CD8-positive, alpha-beta memory T cell (primary cell): ENCODE results near the gene TAF6. TPM values are rescaled to one million over a fixed set of nuclear protein-coding genes. Genes with fewer than 3 reads are reported as not detected.
A peak's percentile ranks its signal among the peaks of the same experiment; 100 is the strongest.

Source experiments
- CTCF ChIA-PET: fragments of 350-600 bp; sonication (Branson Sonifier 250); formaldehyde crosslinking; loops from one replicate; lab custom pipeline; 2021; ENCODE audit warnings: antibody characterized with exemption; lab: Charles Lee
- POLR2A ChIA-PET: fragments of 350-600 bp; sonication (Branson Sonifier 250); formaldehyde crosslinking; loops from one replicate; lab custom pipeline; 2021; ENCODE audit warnings: antibody characterized with exemption; lab: Charles Lee
- DNase-seq, 5 donors: peaks; one replicate each; pipeline versions ENCODE4 v3.0.0 to v3.0.0-alpha.2; 2020 to 2022; ENCODE audit warnings: mixed read lengths in 1 of 5
- H3K27ac ChIP-seq: one replicate; pipeline ENCODE4 v1.7.0; 2013; ENCODE audit warnings: low read depth, mild to moderate bottlenecking, low read length, moderate library complexity
- H3K27me3 ChIP-seq: 2 replicates; pipeline ENCODE4 v1.7.0; 2013; ENCODE audit warnings: low read length, mild to moderate bottlenecking; ENCODE audit not compliant: insufficient read depth, poor library complexity, severe bottlenecking
- H3K36me3 ChIP-seq: 2 replicates; pipeline ENCODE4 v1.7.0; 2013; ENCODE audit warnings: mild to moderate bottlenecking, low read length, moderate library complexity; ENCODE audit not compliant: insufficient read depth
- H3K4me1 ChIP-seq: 2 replicates; pipeline ENCODE4 v1.7.0; 2013; ENCODE audit warnings: mild to moderate bottlenecking, low read length, moderate library complexity; ENCODE audit not compliant: insufficient read depth
- H3K4me3 ChIP-seq: 2 replicates; pipeline ENCODE4 v1.7.0; 2013; ENCODE audit warnings: mild to moderate bottlenecking, low read length
- H3K9me3 ChIP-seq: 2 replicates; pipeline ENCODE4 v1.7.0; 2013; ENCODE audit warnings: mild to moderate bottlenecking, low read length
- H3K27ac Mint-ChIP-seq, 8 donors: one replicate each; pipeline ENCODE4 v1.8.0; 2020 to 2021; ENCODE audit warnings: mixed read lengths in 8 of 8, mild to moderate bottlenecking in 6 of 8, inconsistent platforms in 3 of 8, moderate library complexity in 3 of 8
- H3K27me3 Mint-ChIP-seq, 2 donors: one replicate each; pipeline ENCODE4 v1.8.0; 2020 to 2021; ENCODE audit warnings: mixed read lengths in 2 of 2, mild to moderate bottlenecking in 1 of 2, moderate library complexity in 1 of 2
- H3K36me3 Mint-ChIP-seq, 3 donors: one replicate each; pipeline ENCODE4 v1.8.0; 2020 to 2021; ENCODE audit warnings: mixed read lengths in 3 of 3, inconsistent platforms in 1 of 3, mild to moderate bottlenecking in 1 of 3
- H3K4me1 Mint-ChIP-seq, 3 donors: one replicate each; pipeline ENCODE4 v1.8.0; 2020 to 2021; ENCODE audit warnings: mixed read lengths in 3 of 3, inconsistent platforms in 1 of 3, mild to moderate bottlenecking in 1 of 3
- H3K4me3 Mint-ChIP-seq, 7 donors: one replicate each; pipeline ENCODE4 v1.8.0; 2020 to 2021; ENCODE audit warnings: mixed read lengths in 7 of 7, mild to moderate bottlenecking in 6 of 7, moderate library complexity in 4 of 7, inconsistent platforms in 2 of 7
- H3K9me3 Mint-ChIP-seq, 5 donors: one replicate each; pipeline ENCODE4 v1.8.0; 2020 to 2022; ENCODE audit warnings: mixed read lengths in 5 of 5, mild to moderate bottlenecking in 3 of 5, moderate library complexity in 2 of 5, inconsistent platforms in 1 of 5
- polyA plus RNA-seq: library from polyadenylated mRNA; unstranded; fragments of 300-500 nt; fragmentation: Illumina TruSeq; gene quantifications from one replicate; pipeline ENCODE4 v1.2.3, GENCODE V29; 2021
- total RNA-seq, 2 experiments: library from RNA; stranded (reverse); gene quantifications; one replicate each; pipeline ENCODE4 v1.2.3, GENCODE V29; 2021

TAF6 gene
- total and polyA plus RNA-seq, 3 experiments from 2014 or later: 39.8 to 82.3 (median 75.7) TPM

GRCh38 chr7:100106633-100107032 is 12.5 kb downstream of the TAF6 start:
- H3K36me3 Mint-ChIP-seq: peaks cover 0 to 75% (median 6%) of the 10 kb centered on the region in 3 donors
- CTCF ChIA-PET: interaction anchor here (1.7 kb wide), 1 partner anchor 24 kb away, joined by 5 read pairs; no protein-coding TSS in a partner anchor

GRCh38 chr7:100105534-100105933 is 13.6 kb downstream of the TAF6 start:
- H3K9me3 Mint-ChIP-seq: no peaks in the 10 kb centered on the region
- no peak overlapping the region for H3K4me3 ChIP-seq
- peaks cover 18% of the 10 kb centered on the region for H3K36me3 ChIP-seq
- peak overlapping the region in 2 of 8 donors; percentile 47 to 92 for H3K27ac Mint-ChIP-seq
- peaks cover 10 to 15% (median 11%) of the 10 kb centered on the region in 3 donors for H3K4me1 Mint-ChIP-seq
- H3K9me3 ChIP-seq: no peaks in the 10 kb centered on the region
- DNase-seq: no peak
- H3K4me3 Mint-ChIP-seq: no peak overlapping the region
- peaks cover 0 to 5% of the 10 kb centered on the region in 2 donors for H3K27me3 Mint-ChIP-seq
- ChIA-PET POLR2A (interaction anchor here (0.6 kb wide), 1 partner anchor 497 kb away, joined by 3 read pairs; the partner anchor contains the start of gene PCOLCE), CTCF (interaction anchor here (1.1 kb wide), 1 partner anchor 10 kb away, joined by 3 read pairs; no protein-coding TSS in a partner anchor)
- peaks cover 0 to 74% (median 6%) of the 10 kb centered on the region in 3 donors for H3K36me3 Mint-ChIP-seq
- no peaks in the 10 kb centered on the region for H3K27me3 ChIP-seq
- no peak overlapping the region for H3K27ac ChIP-seq
- peaks cover 7% of the 10 kb centered on the region for H3K4me1 ChIP-seq

More at GRCh38 chr7:100106633-100107032, 12.5 kb downstream of the TAF6 start:
- Histone ChIP-seq H3K27ac (no peak overlapping the region), H3K36me3 (peaks cover 28% of the 10 kb centered on the region), H3K9me3 (no peaks in the 10 kb centered on the region), H3K27me3 (no peaks in the 10 kb centered on the region), H3K4me3 (no peak overlapping the region), H3K4me1 (peaks cover 7% of the 10 kb centered on the region)
- H3K9me3 Mint-ChIP-seq: no peaks in the 10 kb centered on the region
- no peaks in the 10 kb centered on the region for H3K27me3 Mint-ChIP-seq
- POLR2A ChIA-PET: no interaction called here
- no peak for DNase-seq
- no peak overlapping the region for H3K4me3 Mint-ChIP-seq
- peaks cover 8 to 10% (median 10%) of the 10 kb centered on the region in 3 donors for H3K4me1 Mint-ChIP-seq
- peak overlapping the region in 2 of 8 donors; percentile 24 to 41 for H3K27ac Mint-ChIP-seq

- Mint-ChIP-seq H3K36me3 (peaks cover 0 to 76% (median 16%) of the 10 kb centered on the region in 3 donors), H3K27ac (peak overlapping the region in 4 of 8 donors; percentile 85 to 99 (median 94)), H3K27me3 (peaks cover 0 to 9% of the 10 kb centered on the region in 2 donors), H3K9me3 (no peaks in the 10 kb centered on the region), H3K4me3 (peak overlapping the region; percentile 19 to 97 (median 86)), H3K4me1 (peaks cover 32 to 38% (median 34%) of the 10 kb centered on the region in 3 donors)
- DNase-seq: no peak
- Histone ChIP-seq H3K27me3 (no peaks in the 10 kb centered on the region), H3K4me1 (peaks cover 21% of the 10 kb centered on the region), H3K36me3 (peaks cover 21% of the 10 kb centered on the region), H3K9me3 (no peaks in the 10 kb centered on the region), H3K27ac (no peak overlapping the region), H3K4me3 (no peak overlapping the region)
- ChIA-PET CTCF (interaction anchor here (0.7 to 3.1 kb wide), 5 partner anchors 8 to 26 kb away, joined by 3 to 19 read pairs (median 5); no protein-coding TSS in a partner anchor), POLR2A (interaction anchor here (3.4 to 3.5 kb wide), 2 partner anchors 15 to 17 kb away, joined by 17 to 18 read pairs; partner anchors contain the start of gene COPS6)
Measured at GRCh38 chr7:100102950-100103840, 16.0 kb downstream of the TAF6 start.

- Histone ChIP-seq H3K4me3 (peak within 1 kb of the TSS; percentile 96), H3K36me3 (peaks cover 29% of the 10 kb centered on the region), H3K27me3 (no peaks in the 10 kb centered on the region), H3K27ac (peak within 1 kb of the TSS; percentile 85), H3K9me3 (no peaks in the 10 kb centered on the region), H3K4me1 (peaks cover 21% of the 10 kb centered on the region)
- Mint-ChIP-seq H3K27me3 (peaks cover 0 to 9% of the 10 kb centered on the region in 2 donors), H3K36me3 (peaks cover 7 to 76% (median 19%) of the 10 kb centered on the region in 3 donors), H3K4me3 (peak within 1 kb of the TSS; percentile 90 to 97 (median 94)), H3K9me3 (no peaks in the 10 kb centered on the region), H3K4me1 (peaks cover 39 to 48% (median 45%) of the 10 kb centered on the region in 3 donors), H3K27ac (peak within 1 kb of the TSS; percentile 94 to 100 (median 96))
- peak; percentile 94 to 97 (median 95) for DNase-seq
- ChIA-PET POLR2A (interaction anchor here (0.6 to 3.5 kb wide), 18 partner anchors 11 to 1116 kb away, joined by 3 to 50 read pairs (median 6); partner anchors contain the start of genes COPS6, MBLAC1, PLOD3 and PPP1R35), CTCF (interaction anchor here (1.1 to 3.8 kb wide), 10 partner anchors 9 to 117 kb away, joined by 3 to 19 read pairs (median 4); partner anchors contain the start of genes MBLAC1 and ZNF3)
Measured at GRCh38 chr7:100101016-100101862, 17.9 kb downstream of the TAF6 start, which contains the start of the genes AP4M1 and MCM7. TSS of gene AP4M1 (plus strand) at chr7:100101643. CDS start at chr7:100101715, 72 bp downstream. TSS of gene MCM7 (minus strand) at chr7:100101397. CDS start at chr7:100101294, 103 bp downstream.

- ChIA-PET CTCF (interaction anchor here (0.9 to 3.8 kb wide), 10 partner anchors 8 to 182 kb away, joined by 3 to 19 read pairs (median 4); partner anchors contain the start of genes MBLAC1 and ZNF3), POLR2A (interaction anchor here (0.5 to 3.5 kb wide), 15 partner anchors 10 to 1117 kb away, joined by 3 to 50 read pairs (median 7); partner anchors contain the start of genes COPS6, MBLAC1, PLOD3 and TRIM4)
- H3K9me3 ChIP-seq: no peaks in the 10 kb centered on the region
- Mint-ChIP-seq H3K36me3 (peaks cover 7 to 76% (median 19%) of the 10 kb centered on the region in 3 donors), H3K27me3 (peaks cover 0 to 9% of the 10 kb centered on the region in 2 donors), H3K4me1 (peaks cover 39 to 55% (median 45%) of the 10 kb centered on the region in 3 donors), H3K27ac (peak overlapping the region; percentile 94 to 100 (median 96)), H3K4me3 (peak overlapping the region; percentile 90 to 97 (median 94)), H3K9me3 (no peaks in the 10 kb centered on the region)
- no peaks in the 10 kb centered on the region for H3K27me3 ChIP-seq
- H3K36me3 ChIP-seq: peaks cover 36% of the 10 kb centered on the region
- peaks cover 21% of the 10 kb centered on the region for H3K4me1 ChIP-seq
- peak overlapping the region; percentile 96 for H3K4me3 ChIP-seq
- H3K27ac ChIP-seq: peak overlapping the region; percentile 85
- DNase-seq: peak; percentile 83 to 94 (median 90)
Measured at GRCh38 chr7:100100420-100101015, 18.6 kb downstream of the TAF6 start.

GRCh38 chr7:100099452-100099851 is 19.7 kb downstream of the TAF6 start:
- peak overlapping the region; percentile 1 for H3K27ac ChIP-seq

More at GRCh38 chr7:100099452-100099851, 19.7 kb downstream of the TAF6 start:
- Mint-ChIP-seq H3K27ac (peak overlapping the region in 7 of 8 donors; percentile 94 to 99 (median 96)), H3K9me3 (no peaks in the 10 kb centered on the region), H3K36me3 (peaks cover 7 to 77% (median 21%) of the 10 kb centered on the region in 3 donors), H3K4me3 (peak overlapping the region; percentile 90 to 97 (median 94)), H3K27me3 (peaks cover 0 to 9% of the 10 kb centered on the region in 2 donors), H3K4me1 (peaks cover 39 to 55% (median 45%) of the 10 kb centered on the region in 3 donors)
- ChIA-PET POLR2A (interaction anchor here (3.5 kb wide), 1 partner anchor 11 kb away, joined by 17 read pairs; the partner anchor contains the start of gene COPS6), CTCF (interaction anchor here (0.7 to 3.8 kb wide), 6 partner anchors 16 to 187 kb away, joined by 3 to 19 read pairs (median 10); partner anchors contain the start of genes MBLAC1 and ZNF3)
- Histone ChIP-seq H3K9me3 (no peaks in the 10 kb centered on the region), H3K4me1 (peaks cover 21% of the 10 kb centered on the region), H3K27me3 (no peaks in the 10 kb centered on the region), H3K4me3 (peak overlapping the region; percentile 96), H3K36me3 (peaks cover 46% of the 10 kb centered on the region)
- DNase-seq: no peak
